ENCODE measurements around the gene GPR176. TPM values are rescaled to one million over a fixed set of nuclear protein-coding genes. Genes with fewer than 3 reads are reported as not detected.
A peak's percentile ranks its signal among the peaks of the same experiment; 100 is the strongest.

GPR176 gene
- total RNA-seq, 1 donor from 2014 or later: 35.4 TPM

GRCh38 chr15:39828374-39828931, 91.6 kb downstream of the GPR176 start:
- Mint-ChIP-seq H3K4me3 (ENCODE audit: unreplicated experiment) (no peak overlapping the region), H3K27ac (ENCODE audit: unreplicated experiment) (peak overlapping the region; percentile 55), H3K27me3 (ENCODE audit: low read depth, unreplicated experiment) (no peaks in the 10 kb centered on the region), H3K9me3 (ENCODE audit: unreplicated experiment) (peaks cover 9% of the 10 kb centered on the region), H3K4me1 (ENCODE audit: low read depth, unreplicated experiment) (peaks cover 23% of the 10 kb centered on the region), H3K36me3 (ENCODE audit: low read depth, unreplicated experiment) (peaks cover 12% of the 10 kb centered on the region)
- no peak overlapping the region for H3K4me3 ChIP-seq (ENCODE audit: insufficient read depth, low read depth, low read length)
- peak overlapping the region; percentile 42 for H3K4me2 ChIP-seq (ENCODE audit: low read length)
- TF ChIP-seq EZH2 (IDR thresholded peaks at IDR 0.05; ENCODE audit: insufficient read depth, low read length) (no peak), CTCF (IDR thresholded peaks at IDR 0.05; ENCODE audit: insufficient read depth, low read depth, low read length) (no peak)
- no peaks in the 10 kb centered on the region for H3K36me3 ChIP-seq (ENCODE audit: insufficient read depth, low read length)
- peak overlapping the region; percentile 17 for H3K27ac ChIP-seq (ENCODE audit: low read depth, low read length)
- DNase-seq (ENCODE audit: low read depth): peak; percentile 72
- no peaks in the 10 kb centered on the region for H3K9me3 ChIP-seq (ENCODE audit: insufficient read depth, low read depth, low read length)
- peaks cover 89% of the 10 kb centered on the region for H3K79me2 ChIP-seq (ENCODE audit: insufficient read depth, low read length)
- H3K4me1 ChIP-seq (ENCODE audit: insufficient read depth, low read length): peaks cover 17% of the 10 kb centered on the region
- H4K20me1 ChIP-seq (ENCODE audit: insufficient read depth, low read length): peaks cover 26% of the 10 kb centered on the region
- H3K27me3 ChIP-seq (ENCODE audit: insufficient read depth, low read length): no peaks in the 10 kb centered on the region
- no peak for FAIRE-seq
- no peak overlapping the region for H2AFZ ChIP-seq (ENCODE audit: low read depth, low read length)
- H3K9ac ChIP-seq (ENCODE audit: low read length): peak overlapping the region; percentile 12

GRCh38 chr15:39826975-39827374, 93.1 kb downstream of the GPR176 start:
- Histone ChIP-seq H3K4me2 (ENCODE audit: low read length) (no peak overlapping the region), H3K4me1 (ENCODE audit: insufficient read depth, low read length) (peaks cover 9% of the 10 kb centered on the region), H3K9ac (ENCODE audit: low read length) (no peak overlapping the region), H2AFZ (ENCODE audit: low read depth, low read length) (no peak overlapping the region), H3K27ac (ENCODE audit: low read depth, low read length) (no peak overlapping the region), H3K9me3 (ENCODE audit: insufficient read depth, low read depth, low read length) (no peaks in the 10 kb centered on the region), H3K4me3 (ENCODE audit: insufficient read depth, low read depth, low read length) (no peak overlapping the region), H3K27me3 (ENCODE audit: insufficient read depth, low read length) (no peaks in the 10 kb centered on the region), H3K79me2 (ENCODE audit: insufficient read depth, low read length) (peaks cover 90% of the 10 kb centered on the region), H3K36me3 (ENCODE audit: insufficient read depth, low read length) (no peaks in the 10 kb centered on the region), H4K20me1 (ENCODE audit: insufficient read depth, low read length) (peaks cover 31% of the 10 kb centered on the region)
- TF ChIP-seq CTCF (IDR thresholded peaks at IDR 0.05; ENCODE audit: insufficient read depth, low read depth, low read length) (no peak), EZH2 (IDR thresholded peaks at IDR 0.05; ENCODE audit: insufficient read depth, low read length) (no peak)
- Mint-ChIP-seq H3K27me3 (ENCODE audit: low read depth, unreplicated experiment) (no peaks in the 10 kb centered on the region), H3K4me3 (ENCODE audit: unreplicated experiment) (no peak overlapping the region), H3K27ac (ENCODE audit: unreplicated experiment) (no peak overlapping the region), H3K4me1 (ENCODE audit: low read depth, unreplicated experiment) (peaks cover 22% of the 10 kb centered on the region), H3K9me3 (ENCODE audit: unreplicated experiment) (peaks cover 9% of the 10 kb centered on the region), H3K36me3 (ENCODE audit: low read depth, unreplicated experiment) (peaks cover 18% of the 10 kb centered on the region)
- DNase-seq (ENCODE audit: low read depth): no peak
- no peak for FAIRE-seq

- H3K79me2 ChIP-seq (ENCODE audit: insufficient read depth, low read length): peaks cover 91% of the 10 kb centered on the region
- H3K9me3 Mint-ChIP-seq (ENCODE audit: unreplicated experiment): peaks cover 3% of the 10 kb centered on the region
- H3K27me3 ChIP-seq (ENCODE audit: insufficient read depth, low read length): no peaks in the 10 kb centered on the region
- peaks cover 12% of the 10 kb centered on the region for H3K36me3 Mint-ChIP-seq (ENCODE audit: low read depth, unreplicated experiment)
- no peaks in the 10 kb centered on the region for H3K27me3 Mint-ChIP-seq (ENCODE audit: low read depth, unreplicated experiment)
- no peak overlapping the region for H3K4me2 ChIP-seq (ENCODE audit: low read length)
- peaks cover 7% of the 10 kb centered on the region for H3K4me1 ChIP-seq (ENCODE audit: insufficient read depth, low read length)
- no peak overlapping the region for H3K4me3 ChIP-seq (ENCODE audit: insufficient read depth, low read depth, low read length)
- TF ChIP-seq EZH2 (IDR thresholded peaks at IDR 0.05; ENCODE audit: insufficient read depth, low read length): no peak
- no peak for TF ChIP-seq CTCF (IDR thresholded peaks at IDR 0.05; ENCODE audit: insufficient read depth, low read depth, low read length)
- FAIRE-seq (no peak), DNase-seq (ENCODE audit: low read depth) (no peak)
- H3K27ac Mint-ChIP-seq (ENCODE audit: unreplicated experiment): no peak overlapping the region
- no peaks in the 10 kb centered on the region for H3K36me3 ChIP-seq (ENCODE audit: insufficient read depth, low read length)
- H3K9me3 ChIP-seq (ENCODE audit: insufficient read depth, low read depth, low read length): no peaks in the 10 kb centered on the region
- H3K9ac ChIP-seq (ENCODE audit: low read length): no peak overlapping the region
- no peak overlapping the region for H3K4me3 Mint-ChIP-seq (ENCODE audit: unreplicated experiment)
- peaks cover 39% of the 10 kb centered on the region for H4K20me1 ChIP-seq (ENCODE audit: insufficient read depth, low read length)
- no peak overlapping the region for H2AFZ ChIP-seq (ENCODE audit: low read depth, low read length)
- peaks cover 14% of the 10 kb centered on the region for H3K4me1 Mint-ChIP-seq (ENCODE audit: low read depth, unreplicated experiment)
- no peak overlapping the region for H3K27ac ChIP-seq (ENCODE audit: low read depth, low read length)
Measured at GRCh38 chr15:39823634-39824033, 96.4 kb downstream of the GPR176 start.

All from astrocyte (in vitro differentiated cells and primary cell).